Type B pancreatic cell (in vitro differentiated cells): ENCODE results near the gene ZFR. TPM values are rescaled to one million over a fixed set of nuclear protein-coding genes. Genes with fewer than 3 reads are reported as not detected.
A peak's percentile ranks its signal among the peaks of the same experiment; 100 is the strongest.

Experiments used
- DNase-seq: peaks from one replicate; pipeline ENCODE4 v3.0.0; 2021; ENCODE audit warnings: mixed read lengths; ENCODE audit not compliant: unreplicated experiment; ENCODE audit errors: extremely low spot score
- H3K27ac Mint-ChIP-seq: 2 replicates; pipeline ENCODE4 v1.8.0; 2021; ENCODE audit warnings: mild to moderate bottlenecking, mixed read lengths
- H3K27me3 Mint-ChIP-seq: 2 replicates; pipeline ENCODE4 v1.8.0; 2021; ENCODE audit warnings: mixed read lengths
- H3K36me3 Mint-ChIP-seq: 2 replicates; pipeline ENCODE4 v1.8.0; 2021; ENCODE audit warnings: mixed read lengths
- H3K4me1 Mint-ChIP-seq: one replicate; pipeline ENCODE4 v1.8.0; 2021; ENCODE audit warnings: mixed read lengths; ENCODE audit not compliant: unreplicated experiment
- H3K4me3 Mint-ChIP-seq: 2 replicates; pipeline ENCODE4 v1.8.0; 2021; ENCODE audit warnings: mild to moderate bottlenecking, mixed read lengths
- H3K9me3 Mint-ChIP-seq: 2 replicates; pipeline ENCODE4 v1.8.0; 2021; ENCODE audit warnings: mixed read lengths
- CTCF ChIP-seq: fragments of 200-600 bp; sonication (generic); conservative IDR thresholded peaks from 2 replicates; pipeline ENCODE4 v1.5.0; 2021; ENCODE audit warnings: antibody characterized with exemption, mild to moderate bottlenecking
- total RNA-seq: library from RNA; stranded (reverse); gene quantifications from 2 replicates; pipeline ENCODE4 v1.2.1, GENCODE V29; 2021; ENCODE audit warnings: low replicate concordance

Gene ZFR
- total RNA-seq, 1 donor from 2014 or later: 67.1 TPM

GRCh38 chr5:32332361-32332760 lies 112.2 kb downstream of the ZFR start:
- H3K36me3 Mint-ChIP-seq: no peaks in the 10 kb centered on the region
- H3K4me3 Mint-ChIP-seq: no peak overlapping the region
- H3K27me3 Mint-ChIP-seq: no peaks in the 10 kb centered on the region
- no peak overlapping the region for H3K27ac Mint-ChIP-seq
- TF ChIP-seq CTCF: no peak
- H3K9me3 Mint-ChIP-seq: peaks cover 6% of the 10 kb centered on the region
- peaks cover 18% of the 10 kb centered on the region for H3K4me1 Mint-ChIP-seq
- no peak for DNase-seq

- TF ChIP-seq CTCF: no peak
Measured at GRCh38 chr5:32331935-32332274, 112.6 kb downstream of the ZFR start.

GRCh38 chr5:32331217-32331934 lies 113.2 kb downstream of the ZFR start:
- peak overlapping the region; percentile 90 for H3K27ac Mint-ChIP-seq
- peak overlapping the region; percentile 61 for H3K4me3 Mint-ChIP-seq
- no peaks in the 10 kb centered on the region for H3K36me3 Mint-ChIP-seq
- TF ChIP-seq CTCF: no peak
- no peak for DNase-seq
- H3K27me3 Mint-ChIP-seq: no peaks in the 10 kb centered on the region
- H3K9me3 Mint-ChIP-seq: peaks cover 6% of the 10 kb centered on the region
- H3K4me1 Mint-ChIP-seq: peaks cover 18% of the 10 kb centered on the region

More at GRCh38 chr5:32331935-32332274, 112.6 kb downstream of the ZFR start:
- DNase-seq: no peak
- H3K4me1 Mint-ChIP-seq: peaks cover 18% of the 10 kb centered on the region
- H3K36me3 Mint-ChIP-seq: no peaks in the 10 kb centered on the region
- peak overlapping the region; percentile 90 for H3K27ac Mint-ChIP-seq
- peak overlapping the region; percentile 61 for H3K4me3 Mint-ChIP-seq
- H3K27me3 Mint-ChIP-seq: no peaks in the 10 kb centered on the region
- peaks cover 6% of the 10 kb centered on the region for H3K9me3 Mint-ChIP-seq

GRCh38 chr5:32330126-32330971 lies 114.2 kb downstream of the ZFR start:
- Mint-ChIP-seq H3K4me3 (no peak overlapping the region), H3K27ac (peak overlapping the region; percentile 90), H3K9me3 (peaks cover 6% of the 10 kb centered on the region), H3K36me3 (no peaks in the 10 kb centered on the region), H3K4me1 (peaks cover 18% of the 10 kb centered on the region), H3K27me3 (no peaks in the 10 kb centered on the region)
- TF ChIP-seq CTCF: no peak
- no peak for DNase-seq

- DNase-seq: no peak
- Mint-ChIP-seq H3K9me3 (no peaks in the 10 kb centered on the region), H3K36me3 (no peaks in the 10 kb centered on the region), H3K27me3 (no peaks in the 10 kb centered on the region), H3K4me3 (no peak overlapping the region), H3K4me1 (peaks cover 25% of the 10 kb centered on the region), H3K27ac (peak overlapping the region; percentile 21)
- peak; percentile 73 for TF ChIP-seq CTCF
Measured at GRCh38 chr5:32329395-32329834, 115.1 kb downstream of the ZFR start.
